Tibial nerve (tissue), 4 donors: ENCODE measurements around the gene TRAK1. TPM values are rescaled to one million over a fixed set of nuclear protein-coding genes. Genes with fewer than 3 reads are reported as not detected.

Source experiments
- DNase-seq, 2 donors: peaks; one replicate each; pipeline ENCODE4 v3.0.0-alpha.2; 2019; ENCODE audit warnings: low spot score in 2 of 2
- H3K27ac ChIP-seq, 4 donors: fragments of 200-600 bp; sonication (generic) in 3 of 4; one replicate each; pipeline ENCODE4 v1.5.1; 2017 to 2019; ENCODE audit warnings: mild to moderate bottlenecking in 1 of 4
- H3K27me3 ChIP-seq, 2 donors: fragments of 200-600 bp; sonication (generic) in 1 of 2; one replicate each; pipeline versions ENCODE4 v1.5.1 to v1.6.0; 2017 to 2019
- H3K36me3 ChIP-seq, 3 donors: fragments of 200-600 bp; sonication (generic); one replicate each; pipeline ENCODE4 v1.5.1; 2018 to 2019
- H3K4me1 ChIP-seq, 4 donors: fragments of 200-600 bp; sonication (generic) in 3 of 4; one replicate each; pipeline ENCODE4 v1.5.1; 2017 to 2019
- H3K4me3 ChIP-seq, 4 donors: fragments of 200-600 bp; sonication (generic) in 3 of 4; one replicate each; pipeline ENCODE4 v1.5.1; 2017 to 2019; ENCODE audit warnings: mild to moderate bottlenecking in 1 of 4, moderate library complexity in 1 of 4
- H3K9me3 ChIP-seq, 4 donors: fragments of 200-600 bp; sonication (generic) in 3 of 4; one replicate each; pipeline ENCODE4 v1.5.1; 2017 to 2019
- EP300 ChIP-seq, 2 donors: sonication (generic); formaldehyde crosslinking; IDR thresholded peaks; one replicate each; pipeline ENCODE4 v1.6.1; 2017; ENCODE audit warnings: antibody characterized with exemption in 2 of 2, mild to moderate bottlenecking in 1 of 2
- POLR2A ChIP-seq, 2 donors: fragments of 450-650 bp; IDR thresholded peaks; one replicate each; pipeline ENCODE4 v1.6.1; 2017; ENCODE audit warnings: antibody characterized with exemption in 2 of 2, mild to moderate bottlenecking in 2 of 2, moderate library complexity in 2 of 2
- WGBS, 2 donors: methylation state at CpG; one replicate each; pipeline ENCODE4 v1.1.5; 2018; 5-methylcytosine and 5-hydroxymethylcytosine counted together
- total RNA-seq, 4 donors: library from RNA; depleted of rRNA; stranded (reverse); fragments of >200 nt; gene quantifications; one replicate each; pipeline ENCODE4 v1.1.0, GENCODE V29; 2016
- TF ChIP-seq, protein P1 (sequence below), 5 experiments: fragments of 200-600 bp in 3 of 5; fragments of 450-650 bp in 2 of 5; sonication (generic) in 3 of 5; IDR thresholded peaks; one replicate each; pipeline ENCODE4 v1.5.1; 2016 to 2019; ENCODE audit warnings: antibody characterized with exemption in 5 of 5, mild to moderate bottlenecking in 3 of 5, moderate library complexity in 2 of 5

Gene TRAK1
- total RNA-seq, 4 donors from 2014 or later = 28.6 to 68.1 (median 35.5) TPM

DNA sequence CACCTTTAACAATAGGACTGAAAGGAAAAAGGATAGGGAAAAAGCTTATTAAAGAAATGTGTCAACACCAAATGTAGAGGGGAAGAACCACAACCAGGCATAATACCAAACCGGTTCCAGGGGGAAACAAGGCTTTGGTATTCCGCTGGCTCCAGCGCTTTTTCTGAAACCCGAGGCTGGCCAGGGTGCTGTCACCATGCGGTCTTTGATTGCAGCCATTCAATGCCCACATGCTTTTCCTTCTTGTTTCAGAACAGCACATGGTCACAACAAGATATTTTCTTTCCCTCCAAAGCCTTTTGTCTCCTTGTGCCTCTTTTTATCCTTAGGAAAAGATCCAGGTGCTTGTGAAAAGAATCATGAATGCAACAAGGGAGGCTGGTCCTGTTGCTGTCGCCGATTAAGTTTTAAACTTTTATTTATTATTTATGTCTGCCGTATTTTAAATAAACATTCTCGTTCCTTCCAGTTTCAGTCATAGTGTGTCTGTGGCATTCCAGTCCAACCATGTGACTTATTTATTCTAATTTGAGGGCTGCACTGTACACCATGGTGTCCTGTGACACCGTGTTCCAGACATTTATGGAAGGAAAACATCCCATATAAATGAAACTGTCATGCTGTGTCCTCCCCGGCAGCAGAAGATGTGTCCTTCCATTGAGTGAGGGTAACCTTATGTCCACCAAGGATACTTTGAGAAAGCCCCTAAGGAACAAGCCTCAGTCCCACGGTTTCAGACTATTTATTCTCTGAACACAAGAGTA is 133.7 kb downstream of the TRAK1 start:
- peak overlapping the region in 3 of 4 donors; percentile 27 to 64 (median 63) for H3K27ac ChIP-seq

DNA sequence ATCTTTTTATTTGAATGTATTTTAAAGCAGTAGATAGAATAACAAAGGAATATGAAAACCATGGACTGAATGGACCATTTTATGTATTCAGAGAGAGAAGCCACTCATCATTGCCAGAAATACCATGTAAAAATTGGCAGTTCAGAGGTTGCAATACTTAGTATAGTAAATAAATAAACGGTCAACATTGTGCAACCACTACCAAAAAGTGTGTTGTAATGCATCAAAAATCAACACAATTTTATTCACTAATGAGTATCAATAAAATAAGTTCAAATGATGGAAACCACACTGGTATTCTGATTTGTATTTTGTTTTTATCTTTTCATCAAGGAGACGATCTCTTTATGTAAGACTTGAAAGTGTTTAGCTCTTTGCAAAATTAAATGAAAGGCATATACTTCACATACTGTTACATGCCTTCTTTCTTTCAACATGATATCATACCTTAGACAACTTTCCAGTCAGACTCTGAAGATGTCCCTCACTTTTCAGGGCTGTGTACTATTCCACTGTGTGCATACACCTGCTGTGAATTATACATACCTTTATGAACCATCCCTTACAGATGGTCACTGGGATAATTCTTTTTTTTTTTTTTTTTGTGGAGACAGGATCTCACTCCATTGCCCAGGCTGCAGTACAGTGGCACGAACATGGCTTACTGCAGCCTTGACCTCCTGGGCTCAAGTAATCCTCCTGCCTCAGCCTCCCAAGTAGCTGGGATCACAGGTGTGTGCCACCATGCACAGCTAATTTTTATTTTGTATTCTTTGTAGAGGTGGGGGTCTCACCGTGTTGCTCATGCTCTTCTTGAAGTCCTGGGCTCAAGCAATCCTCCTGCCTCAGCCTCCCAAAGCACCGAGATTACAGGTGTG is 134.6 kb downstream of the TRAK1 start:
- DNase-seq = no peak
- Histone ChIP-seq H3K27ac (peak overlapping the region in 1 of 4 donors; percentile 63), H3K27me3 (no peaks in the 10 kb centered on the region), H3K4me1 (peaks cover 0 to 13% (median 0%) of the 10 kb centered on the region in 4 donors), H3K36me3 (peaks cover 4 to 48% (median 11%) of the 10 kb centered on the region in 3 donors), H3K4me3 (no peak overlapping the region), H3K9me3 (no peaks in the 10 kb centered on the region)
- TF ChIP-seq, protein P1, sequence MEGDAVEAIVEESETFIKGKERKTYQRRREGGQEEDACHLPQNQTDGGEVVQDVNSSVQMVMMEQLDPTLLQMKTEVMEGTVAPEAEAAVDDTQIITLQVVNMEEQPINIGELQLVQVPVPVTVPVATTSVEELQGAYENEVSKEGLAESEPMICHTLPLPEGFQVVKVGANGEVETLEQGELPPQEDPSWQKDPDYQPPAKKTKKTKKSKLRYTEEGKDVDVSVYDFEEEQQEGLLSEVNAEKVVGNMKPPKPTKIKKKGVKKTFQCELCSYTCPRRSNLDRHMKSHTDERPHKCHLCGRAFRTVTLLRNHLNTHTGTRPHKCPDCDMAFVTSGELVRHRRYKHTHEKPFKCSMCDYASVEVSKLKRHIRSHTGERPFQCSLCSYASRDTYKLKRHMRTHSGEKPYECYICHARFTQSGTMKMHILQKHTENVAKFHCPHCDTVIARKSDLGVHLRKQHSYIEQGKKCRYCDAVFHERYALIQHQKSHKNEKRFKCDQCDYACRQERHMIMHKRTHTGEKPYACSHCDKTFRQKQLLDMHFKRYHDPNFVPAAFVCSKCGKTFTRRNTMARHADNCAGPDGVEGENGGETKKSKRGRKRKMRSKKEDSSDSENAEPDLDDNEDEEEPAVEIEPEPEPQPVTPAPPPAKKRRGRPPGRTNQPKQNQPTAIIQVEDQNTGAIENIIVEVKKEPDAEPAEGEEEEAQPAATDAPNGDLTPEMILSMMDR (IDR thresholded peaks at IDR 0.05) = no peak
- TF ChIP-seq EP300 (IDR thresholded peaks at IDR 0.05) (no peak), POLR2A (IDR thresholded peaks at IDR 0.05) (no peak)
- 82 to 86% methylated on average over 5 of the region's 5 CpGs for WGBS, 2 donors

More for the DNA sequence above, 133.7 kb downstream of the TRAK1 start:
- TF ChIP-seq, protein P1 (IDR thresholded peaks at IDR 0.05) = no peak
- no peak for TF ChIP-seq EP300 (IDR thresholded peaks at IDR 0.05)
- no peak for TF ChIP-seq POLR2A (IDR thresholded peaks at IDR 0.05)
- 57 to 62% methylated on average over 12 of the region's 12 CpGs for WGBS, 2 donors
- Histone ChIP-seq H3K36me3 (peaks cover 4 to 57% (median 11%) of the 10 kb centered on the region in 3 donors), H3K4me1 (peaks cover 0 to 7% (median 0%) of the 10 kb centered on the region in 4 donors), H3K4me3 (no peak overlapping the region), H3K27me3 (no peaks in the 10 kb centered on the region), H3K9me3 (no peaks in the 10 kb centered on the region)
- no peak for DNase-seq

GRCh38 chr3:42226470-42227425 is 135.6 kb downstream of the TRAK1 start:
- DNase-seq = no peak
- 80 to 85% methylated on average over 11 of the region's 11 CpGs for WGBS, 2 donors

GRCh38 chr3:42228796-42229195 is 137.6 kb downstream of the TRAK1 start:
- H3K36me3 ChIP-seq = peaks cover 0 to 19% (median 2%) of the 10 kb centered on the region in 3 donors
- peaks cover 0 to 13% (median 0%) of the 10 kb centered on the region in 4 donors for H3K4me1 ChIP-seq
- H3K9me3 ChIP-seq = no peaks in the 10 kb centered on the region
- WGBS, 2 donors = 38 to 43% methylated on average over 5 of the region's 5 CpGs
- H3K27me3 ChIP-seq = no peaks in the 10 kb centered on the region
- H3K4me3 ChIP-seq = no peak overlapping the region
- no peak for TF ChIP-seq POLR2A (IDR thresholded peaks at IDR 0.05)
- no peak for TF ChIP-seq EP300 (IDR thresholded peaks at IDR 0.05)
- TF ChIP-seq, protein P1 (IDR thresholded peaks at IDR 0.05) = no peak
- H3K27ac ChIP-seq = no peak overlapping the region
- DNase-seq = no peak

More at GRCh38 chr3:42226470-42227425, 135.6 kb downstream of the TRAK1 start:
- Histone ChIP-seq H3K27me3 (no peaks in the 10 kb centered on the region), H3K36me3 (peaks cover 4 to 40% (median 11%) of the 10 kb centered on the region in 3 donors), H3K9me3 (no peaks in the 10 kb centered on the region), H3K27ac (no peak overlapping the region), H3K4me3 (no peak overlapping the region), H3K4me1 (peaks cover 0 to 13% (median 0%) of the 10 kb centered on the region in 4 donors)
- TF ChIP-seq EP300 (IDR thresholded peaks at IDR 0.05) = no peak
- TF ChIP-seq POLR2A (IDR thresholded peaks at IDR 0.05) = no peak
- TF ChIP-seq, protein P1 (IDR thresholded peaks at IDR 0.05) = no peak
